ENCODE data around the gene DYNC1I2. TPM values are rescaled to one million over a fixed set of nuclear protein-coding genes. Genes with fewer than 3 reads are reported as not detected.

DYNC1I2 gene
- 101 and 146 TPM in 2 replicates for total RNA-seq (2014; rRNA removed; shearing (Covaris generic))

GRCh38 chr2:171687287-171688128 is at the start of gene DYNC1I2:
TSS of gene DYNC1I2 (plus strand) at chr2:171687469. CDS start at chr2:171690156, 2,687 bp downstream.
- peak; percentile 96 for DNase-seq (ENCODE audit: low read depth)

GRCh38 chr2:171651667-171652415 is 35.4 kb upstream of the DYNC1I2 start:
- no peak for DNase-seq (ENCODE audit: low read depth)

- peak; percentile 14 for DNase-seq (ENCODE audit: low read depth)
These were observed 34.9 kb upstream of the DYNC1I2 start for GRCh38 chr2:171652416-171652785.

- DNase-seq (ENCODE audit: low read depth): no peak
These were observed 31.7 kb upstream of the DYNC1I2 start for GRCh38 chr2:171655586-171655985.

- no peak for DNase-seq (ENCODE audit: low read depth)
These were observed 20.2 kb upstream of the DYNC1I2 start for GRCh38 chr2:171667041-171667440.

GRCh38 chr2:171668183-171668582 is 19.1 kb upstream of the DYNC1I2 start:
- no peak for DNase-seq (ENCODE audit: low read depth)

GRCh38 chr2:171669121-171669520 is 18.1 kb upstream of the DYNC1I2 start:
- no peak for DNase-seq (ENCODE audit: low read depth)

- DNase-seq (ENCODE audit: low read depth): no peak
These were observed 16.6 kb upstream of the DYNC1I2 start for GRCh38 chr2:171670655-171671054.

- no peak for DNase-seq (ENCODE audit: low read depth)
These were observed 15.4 kb upstream of the DYNC1I2 start for GRCh38 chr2:171671867-171672266.

- DNase-seq (ENCODE audit: low read depth): no peak
These were observed 13.4 kb upstream of the DYNC1I2 start for GRCh38 chr2:171673905-171674304.

- DNase-seq (ENCODE audit: low read depth): no peak
These were observed 11.4 kb upstream of the DYNC1I2 start for GRCh38 chr2:171675810-171676345.

- DNase-seq (ENCODE audit: low read depth): no peak
These were observed 8.7 kb upstream of the DYNC1I2 start for GRCh38 chr2:171678619-171679018.

- no peak for DNase-seq (ENCODE audit: low read depth)
These were observed 828 bp downstream of the DYNC1I2 start for GRCh38 chr2:171688129-171688465.

GRCh38 chr2:171692331-171692730 is 5.1 kb downstream of the DYNC1I2 start:
- DNase-seq (ENCODE audit: low read depth): no peak

- no peak for DNase-seq (ENCODE audit: low read depth)
These were observed 15.7 kb downstream of the DYNC1I2 start for GRCh38 chr2:171702781-171703556.

- peak; percentile 9 for DNase-seq (ENCODE audit: low read depth)
These were observed 16.5 kb downstream of the DYNC1I2 start for GRCh38 chr2:171703574-171704347.

- DNase-seq (ENCODE audit: low read depth): no peak
These were observed 19.0 kb downstream of the DYNC1I2 start for GRCh38 chr2:171706152-171706803.

- DNase-seq (ENCODE audit: low read depth): no peak
These were observed 20.5 kb downstream of the DYNC1I2 start for GRCh38 chr2:171707752-171708151.

- no peak for DNase-seq (ENCODE audit: low read depth)
These were observed 21.9 kb downstream of the DYNC1I2 start for GRCh38 chr2:171709011-171709685.

- DNase-seq (ENCODE audit: low read depth): no peak
These were observed 24.1 kb downstream of the DYNC1I2 start for GRCh38 chr2:171711351-171711750.
